ENCODE results near the gene PLB1.

Gene PLB1

DNA sequence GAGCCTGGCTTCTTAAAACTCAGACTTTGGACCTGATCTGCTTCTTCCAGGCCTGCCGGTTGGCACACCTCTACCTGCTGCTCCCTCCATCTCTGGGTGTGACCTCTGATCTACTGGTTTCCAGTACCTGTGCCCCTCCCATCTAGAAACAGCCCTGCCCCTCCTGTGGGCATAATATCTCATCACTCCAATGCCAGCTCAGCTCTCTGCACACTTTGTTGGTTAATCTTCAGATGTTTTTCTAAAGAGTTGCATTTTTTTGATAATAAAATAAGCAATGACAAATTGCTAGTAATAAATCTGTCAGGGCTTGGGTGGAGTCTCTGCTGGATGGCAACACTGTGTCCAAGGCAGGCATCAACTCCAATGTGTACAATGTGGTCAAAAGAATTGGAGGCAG is 166.2 kb downstream of the PLB1 start:
- no peak for TF ChIP-seq CTCF (IDR thresholded peaks at IDR 0.05)

DNA sequence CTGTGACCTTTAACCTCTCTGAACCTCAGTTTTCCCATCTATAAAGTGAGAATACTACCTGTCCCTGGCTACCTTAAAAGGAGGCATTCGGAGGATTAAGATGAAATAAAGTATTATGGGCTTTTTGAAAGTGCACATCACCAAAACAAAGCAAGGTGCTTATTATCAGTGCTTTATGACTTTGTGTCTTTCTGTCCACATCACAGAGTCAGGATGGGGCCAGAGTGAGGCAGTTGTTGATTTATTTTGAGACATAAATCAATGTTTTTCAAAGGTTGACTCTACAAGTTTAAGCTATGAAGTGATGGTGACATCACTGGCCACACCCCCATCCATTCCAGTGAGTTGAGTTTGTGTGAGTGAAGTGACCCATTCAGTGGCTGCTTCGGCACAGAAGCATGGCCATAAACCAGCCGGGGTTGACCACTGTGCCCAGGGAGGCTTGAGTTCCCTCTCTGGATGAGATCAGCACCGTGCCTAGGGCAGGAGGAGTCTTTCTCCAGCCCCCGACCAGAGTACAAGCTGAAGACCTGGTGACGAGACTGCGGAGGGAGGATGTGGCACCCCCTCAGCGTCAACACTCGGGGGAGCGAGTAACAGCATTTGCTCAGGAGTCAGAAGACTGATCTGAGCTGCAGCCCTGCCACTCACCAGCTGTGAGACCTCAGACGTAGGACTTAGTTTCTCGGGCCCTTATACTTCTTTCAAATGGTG is 166.8 kb downstream of the PLB1 start:
- TF ChIP-seq CTCF (IDR thresholded peaks at IDR 0.05): no peak

DNA sequence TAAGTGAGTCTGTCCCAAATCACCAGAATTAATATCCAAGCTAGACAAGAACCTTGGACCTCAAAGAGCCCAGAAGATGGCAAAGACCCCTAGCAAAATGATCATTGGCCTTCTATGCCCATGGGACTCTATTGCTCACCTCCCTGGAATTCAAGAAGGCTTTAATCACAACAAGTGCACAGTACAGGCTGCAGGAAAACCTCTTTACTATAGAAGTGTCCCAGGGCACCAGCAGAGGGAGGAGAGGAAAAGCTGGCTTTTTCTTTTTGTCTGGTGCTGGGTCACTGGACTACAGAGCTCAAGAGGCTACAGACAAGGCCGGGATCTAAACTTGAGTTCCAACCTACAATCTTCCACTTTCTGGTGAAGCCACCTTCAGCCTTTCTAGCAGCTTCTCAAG is 167.5 kb downstream of the PLB1 start:
- no peak for TF ChIP-seq CTCF (IDR thresholded peaks at IDR 0.05)

DNA sequence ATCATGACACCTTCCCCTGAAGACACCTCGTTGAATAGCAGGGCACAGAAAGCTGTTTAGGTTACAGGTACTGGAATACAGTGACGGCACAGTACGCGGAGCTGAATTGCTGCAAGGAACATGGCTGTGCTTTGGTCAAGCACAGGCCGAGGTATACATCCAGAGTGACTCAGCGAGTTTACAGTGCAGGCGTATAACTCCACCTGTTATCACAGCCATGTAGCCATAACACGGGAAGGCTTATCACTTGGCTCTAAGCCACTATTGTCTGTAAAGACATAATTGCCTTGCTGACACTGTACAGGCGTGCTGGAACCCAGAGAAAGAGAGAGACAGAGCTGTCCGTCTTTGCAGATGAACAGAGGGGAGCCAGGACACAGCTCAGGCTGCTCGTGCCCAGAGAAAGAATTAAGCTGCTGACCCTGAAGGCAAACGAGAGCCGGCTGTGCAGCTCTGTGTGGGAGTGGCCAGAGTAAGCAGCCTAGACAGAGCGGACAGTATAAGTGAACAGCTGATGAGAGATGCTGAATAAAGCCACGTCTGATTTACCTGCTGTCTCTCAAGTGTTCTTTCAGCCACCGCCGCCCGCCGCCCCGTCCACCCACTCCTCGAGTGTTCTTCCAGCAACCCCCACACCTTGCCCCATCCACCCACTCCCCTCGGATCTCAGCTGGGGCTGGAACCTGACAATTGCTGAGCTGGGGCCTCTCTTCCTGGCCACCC is 168.4 kb downstream of the PLB1 start:
- TF ChIP-seq CTCF (IDR thresholded peaks at IDR 0.05): no peak

DNA sequence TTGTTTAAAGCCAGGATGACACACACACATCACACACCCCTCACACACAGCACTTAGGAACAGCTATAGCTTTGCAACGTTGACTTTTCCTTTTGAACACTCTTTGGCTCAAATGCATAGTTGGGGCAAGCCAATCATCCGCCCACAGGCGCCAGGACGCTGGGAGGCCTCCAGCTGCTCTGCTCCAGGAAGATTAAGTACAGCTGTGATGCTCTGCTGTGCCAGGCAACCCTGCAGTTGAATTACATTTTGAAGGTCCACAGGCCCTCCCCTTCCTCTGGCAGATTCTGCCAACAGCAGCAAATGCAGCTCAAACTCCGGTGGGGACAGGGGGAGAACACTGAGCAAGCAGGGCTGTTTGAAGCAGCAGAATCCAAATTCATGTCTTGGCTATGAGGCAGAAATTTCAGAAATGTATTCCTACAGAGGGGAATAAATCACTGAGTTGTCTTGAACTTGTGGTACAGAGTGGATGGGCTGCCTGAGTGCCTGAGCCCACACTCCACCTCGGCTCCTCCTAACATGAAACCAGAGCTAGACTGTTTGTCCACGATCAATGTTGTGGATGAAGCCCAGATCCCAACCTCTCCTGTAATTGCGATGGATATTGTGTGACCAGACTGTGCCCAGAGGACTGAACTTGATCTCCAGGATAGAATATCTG is 169.3 kb downstream of the PLB1 start:
- TF ChIP-seq CTCF (IDR thresholded peaks at IDR 0.05): no peak

- TF ChIP-seq CTCF (IDR thresholded peaks at IDR 0.05): no peak
Observed at GRCh38 chr2:28666496-28667184, 170.8 kb downstream of the PLB1 start.

DNA sequence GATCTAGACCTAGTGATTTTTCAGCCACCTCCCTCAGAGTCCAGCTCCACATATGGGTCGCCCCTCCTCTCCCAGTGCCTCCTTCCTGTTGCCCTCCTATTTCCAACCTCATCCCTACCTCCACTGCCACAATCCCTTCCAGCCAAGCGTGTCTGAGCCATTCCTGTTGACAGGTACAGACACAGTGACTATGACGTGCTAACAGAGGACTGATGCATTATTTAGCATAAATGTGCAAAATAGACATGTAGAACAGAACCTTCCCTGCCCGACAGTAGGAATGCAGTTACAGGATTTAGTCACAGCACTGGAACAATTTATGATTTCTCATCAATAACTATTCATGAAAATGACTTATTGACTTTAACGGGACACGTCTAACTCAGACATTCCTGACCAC is 171.4 kb downstream of the PLB1 start:
- no peak for TF ChIP-seq CTCF (IDR thresholded peaks at IDR 0.05)

All from LNCAP (cell line).